Gastrocnemius medialis (tissue), 4 donors: ENCODE results near the gene SLC25A21. TPM values are rescaled to one million over a fixed set of nuclear protein-coding genes. Genes with fewer than 3 reads are reported as not detected.

Experiments used
- ATAC-seq, 2 donors: fragments of 150-250 bp; one replicate each; pipeline ENCODE4 v1.9.1; 2016
- DNase-seq, 2 donors: peaks; one replicate each; pipeline ENCODE4 v3.0.0-alpha.2; 2019
- H3K27ac ChIP-seq, 4 donors: fragments of 200-600 bp; sonication (generic); 1 replicate in 1 of 4; 2 replicates in 3 of 4; pipeline ENCODE4 v1.5.1; 2016 to 2018; ENCODE audit warnings: mild to moderate bottlenecking in 2 of 4, moderate library complexity in 1 of 4
- H3K27me3 ChIP-seq, 3 donors: fragments of 200-600 bp; sonication (generic) in 2 of 3; 1 replicate in 1 of 3; 2 replicates in 2 of 3; pipeline versions ENCODE4 v1.5.1 to v1.6.0; 2016 to 2019; ENCODE audit warnings: mild to moderate bottlenecking in 1 of 3, moderate library complexity in 1 of 3
- H3K36me3 ChIP-seq, 2 donors: fragments of 200-600 bp; sonication (generic) in 1 of 2; one replicate each; pipeline ENCODE4 v1.5.1; 2017 to 2018
- H3K4me1 ChIP-seq, 2 donors: fragments of 200-600 bp; sonication (generic) in 1 of 2; one replicate each; pipeline ENCODE4 v1.5.1; 2016 to 2017; ENCODE audit warnings: mild to moderate bottlenecking in 2 of 2
- H3K4me3 ChIP-seq, 4 donors: fragments of 200-600 bp; sonication (generic) in 3 of 4; 1 replicate in 1 of 4; 2 replicates in 3 of 4; pipeline ENCODE4 v1.5.1; 2016 to 2019; ENCODE audit warnings: mild to moderate bottlenecking in 2 of 4
- H3K9me3 ChIP-seq, 3 donors: fragments of 200-600 bp; sonication (generic) in 2 of 3; 1 replicate in 1 of 3; 2 replicates in 2 of 3; pipeline ENCODE4 v1.5.1; 2016 to 2019
- POLR2A ChIP-seq, 2 donors: fragments of 450-650 bp; IDR thresholded peaks; one replicate each; pipeline ENCODE4 v1.6.1; 2017; ENCODE audit warnings: antibody characterized with exemption in 2 of 2, mild to moderate bottlenecking in 2 of 2, moderate library complexity in 2 of 2
- in situ Hi-C, 4 donors: fragments of 200-750 bp; cut with MboI; loops; one replicate each; pipeline versions ENCODE4 v1.15.0 to v1.8.0; 2017; ENCODE audit warnings: low sequenced_read_pairs in 4 of 4
- intact Hi-C: fragments of 100-400 bp; cut with DNase I; formaldehyde crosslinking; loops from one replicate; pipeline ENCODE4 v1.15.1; 2023; ENCODE audit warnings: low total_unique reads
- total RNA-seq, 4 donors: library from RNA; depleted of rRNA; stranded (reverse); fragments of >200 nt; gene quantifications; one replicate each; pipeline versions ENCODE4 v1.1.0 to v1.2.3, GENCODE V29; 2016
- TF ChIP-seq, protein P1 (sequence below), 5 experiments: fragments of 450-650 bp in 3 of 5; fragments of 200-600 bp in 2 of 5; sonication (generic) in 2 of 5; IDR thresholded peaks in 4 of 5; conservative IDR thresholded peaks in 1 of 5; 1 replicate in 4 of 5; 2 replicates in 1 of 5; pipeline ENCODE4 v1.5.1; 2016 to 2019; ENCODE audit warnings: antibody characterized with exemption in 5 of 5, mild to moderate bottlenecking in 3 of 5, moderate library complexity in 3 of 5

SLC25A21 gene
- total RNA-seq, 4 donors from 2014 or later: 1.9 TPM; not detected in 3

DNA sequence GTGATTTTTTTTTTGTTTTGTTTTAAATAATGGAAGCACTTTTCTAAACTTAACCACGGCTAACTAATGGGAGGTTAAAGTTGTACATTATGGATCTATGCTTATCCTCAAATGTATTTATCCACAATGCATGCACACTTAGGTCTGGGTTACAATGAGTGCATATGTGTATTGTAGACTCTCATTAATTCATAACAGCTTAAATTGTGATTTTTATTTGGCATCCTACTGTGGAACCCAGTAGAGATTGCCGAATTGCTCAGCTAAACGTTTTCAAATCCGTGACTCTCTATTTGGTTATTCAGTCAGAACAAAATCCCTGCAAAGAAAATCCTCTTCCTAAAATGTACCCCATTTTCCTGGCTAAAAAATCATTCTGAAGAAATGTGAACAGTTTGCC, 244.0 kb downstream of the SLC25A21 start:
- no peak overlapping the region for H3K4me3 ChIP-seq
- H3K36me3 ChIP-seq: no peaks in the 10 kb centered on the region
- TF ChIP-seq POLR2A (IDR thresholded peaks at IDR 0.05): no peak
- TF ChIP-seq, protein P1, sequence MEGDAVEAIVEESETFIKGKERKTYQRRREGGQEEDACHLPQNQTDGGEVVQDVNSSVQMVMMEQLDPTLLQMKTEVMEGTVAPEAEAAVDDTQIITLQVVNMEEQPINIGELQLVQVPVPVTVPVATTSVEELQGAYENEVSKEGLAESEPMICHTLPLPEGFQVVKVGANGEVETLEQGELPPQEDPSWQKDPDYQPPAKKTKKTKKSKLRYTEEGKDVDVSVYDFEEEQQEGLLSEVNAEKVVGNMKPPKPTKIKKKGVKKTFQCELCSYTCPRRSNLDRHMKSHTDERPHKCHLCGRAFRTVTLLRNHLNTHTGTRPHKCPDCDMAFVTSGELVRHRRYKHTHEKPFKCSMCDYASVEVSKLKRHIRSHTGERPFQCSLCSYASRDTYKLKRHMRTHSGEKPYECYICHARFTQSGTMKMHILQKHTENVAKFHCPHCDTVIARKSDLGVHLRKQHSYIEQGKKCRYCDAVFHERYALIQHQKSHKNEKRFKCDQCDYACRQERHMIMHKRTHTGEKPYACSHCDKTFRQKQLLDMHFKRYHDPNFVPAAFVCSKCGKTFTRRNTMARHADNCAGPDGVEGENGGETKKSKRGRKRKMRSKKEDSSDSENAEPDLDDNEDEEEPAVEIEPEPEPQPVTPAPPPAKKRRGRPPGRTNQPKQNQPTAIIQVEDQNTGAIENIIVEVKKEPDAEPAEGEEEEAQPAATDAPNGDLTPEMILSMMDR (IDR thresholded peaks at IDR 0.05 in 4 of 5, conservative IDR thresholded peaks at IDR 0.05 in 1 of 5): no peak
- H3K27ac ChIP-seq: no peak overlapping the region
- in situ Hi-C loops: loop anchor here in 2 of 4 donors (25.0 kb wide), 3 partner anchors 266 to 366 kb away; partner anchors contain the start of gene PAX9 (in 1 of the 2)
- DNase-seq (no peak), ATAC-seq (no peak)
- H3K9me3 ChIP-seq: no peaks in the 10 kb centered on the region
- no peaks in the 10 kb centered on the region for H3K27me3 ChIP-seq
- intact Hi-C loops: no loop called here
- no peaks in the 10 kb centered on the region for H3K4me1 ChIP-seq

DNA sequence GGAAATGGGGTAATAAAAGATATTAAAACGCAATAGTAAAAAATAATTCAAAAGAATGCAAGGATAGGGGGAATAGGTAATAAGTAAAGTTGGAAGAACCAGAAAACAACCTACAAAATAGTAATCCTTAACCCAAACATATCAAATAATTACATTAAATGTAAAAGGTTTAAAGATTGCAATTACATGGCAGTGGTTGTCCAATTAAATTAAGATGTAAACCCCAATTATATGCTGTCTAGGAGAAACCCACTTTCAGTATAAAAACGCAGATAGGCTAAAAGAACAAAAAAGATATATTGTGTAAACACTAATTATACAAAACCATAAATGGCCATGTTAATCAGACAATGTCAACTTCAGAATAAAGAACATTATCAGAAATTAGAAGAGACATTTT, 247.3 kb downstream of the SLC25A21 start:
- H3K4me1 ChIP-seq: no peaks in the 10 kb centered on the region
- ATAC-seq: no peak
- intact Hi-C loops: no loop called here
- no peak overlapping the region for H3K4me3 ChIP-seq
- in situ Hi-C loops: loop anchor here in 2 of 4 donors (25.0 kb wide), 3 partner anchors 263 to 363 kb away; partner anchors contain the start of gene PAX9 (in 1 of the 2)
- H3K36me3 ChIP-seq: no peaks in the 10 kb centered on the region
- no peaks in the 10 kb centered on the region for H3K27me3 ChIP-seq
- H3K27ac ChIP-seq: no peak overlapping the region
- H3K9me3 ChIP-seq: no peaks in the 10 kb centered on the region
- DNase-seq: no peak
- no peak for TF ChIP-seq POLR2A (IDR thresholded peaks at IDR 0.05)
- TF ChIP-seq, protein P1 (IDR thresholded peaks at IDR 0.05 in 4 of 5, conservative IDR thresholded peaks at IDR 0.05 in 1 of 5): no peak

DNA sequence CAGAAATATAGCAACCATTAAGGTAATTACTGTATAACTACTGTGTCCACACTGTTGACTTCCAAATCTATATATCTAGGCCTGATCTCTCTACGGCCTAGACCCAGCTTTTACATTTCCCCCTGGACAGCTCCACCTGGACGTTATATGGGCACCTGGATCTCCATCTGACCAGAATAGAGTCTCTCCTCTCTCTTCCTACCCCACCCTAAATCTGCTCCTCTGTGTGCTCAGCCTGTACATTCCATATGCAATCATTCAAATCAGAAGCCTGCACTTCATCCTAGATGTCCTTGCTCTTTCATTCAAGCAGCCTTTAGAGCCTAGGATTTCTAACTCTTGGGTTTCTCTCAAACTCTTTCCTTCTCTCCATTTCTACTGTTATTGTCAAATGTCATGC, 255.7 kb downstream of the SLC25A21 start:
- Histone ChIP-seq H3K36me3 (no peaks in the 10 kb centered on the region), H3K4me3 (no peak overlapping the region), H3K9me3 (no peaks in the 10 kb centered on the region), H3K27ac (no peak overlapping the region), H3K4me1 (no peaks in the 10 kb centered on the region), H3K27me3 (no peaks in the 10 kb centered on the region)
- in situ Hi-C loops: no loop called here
- no peak for TF ChIP-seq POLR2A (IDR thresholded peaks at IDR 0.05)
- TF ChIP-seq, protein P1 (IDR thresholded peaks at IDR 0.05 in 4 of 5, conservative IDR thresholded peaks at IDR 0.05 in 1 of 5): no peak
- DNase-seq (no peak), ATAC-seq (no peak)
- intact Hi-C loops: no loop called here

DNA sequence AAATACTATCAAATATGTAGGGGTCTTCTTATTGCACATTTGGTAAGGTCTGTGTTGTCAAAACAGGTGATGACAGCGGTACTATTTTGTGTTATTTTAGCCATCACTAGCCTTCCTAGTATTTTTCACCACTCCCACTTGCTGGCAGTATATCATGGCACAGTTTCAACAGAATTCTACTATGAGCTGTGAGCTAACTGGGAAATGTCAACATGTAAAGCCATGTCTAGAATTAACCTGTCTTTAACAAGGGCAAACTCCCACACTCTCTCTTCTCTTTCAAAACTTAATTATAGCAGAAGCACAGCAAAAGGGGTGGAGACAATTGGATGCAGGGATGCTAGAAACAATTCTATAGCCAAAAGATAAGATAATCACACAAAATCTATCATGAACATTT, 257.3 kb downstream of the SLC25A21 start:
- no peaks in the 10 kb centered on the region for H3K9me3 ChIP-seq
- H3K36me3 ChIP-seq: no peaks in the 10 kb centered on the region
- ATAC-seq (no peak), DNase-seq (no peak)
- H3K4me1 ChIP-seq: no peaks in the 10 kb centered on the region
- H3K27ac ChIP-seq: no peak overlapping the region
- no peak overlapping the region for H3K4me3 ChIP-seq
- no peak for TF ChIP-seq POLR2A (IDR thresholded peaks at IDR 0.05)
- TF ChIP-seq, protein P1 (IDR thresholded peaks at IDR 0.05 in 4 of 5, conservative IDR thresholded peaks at IDR 0.05 in 1 of 5): no peak
- no peaks in the 10 kb centered on the region for H3K27me3 ChIP-seq
- intact Hi-C loops (no loop called here), in situ Hi-C loops (no loop called here)

DNA sequence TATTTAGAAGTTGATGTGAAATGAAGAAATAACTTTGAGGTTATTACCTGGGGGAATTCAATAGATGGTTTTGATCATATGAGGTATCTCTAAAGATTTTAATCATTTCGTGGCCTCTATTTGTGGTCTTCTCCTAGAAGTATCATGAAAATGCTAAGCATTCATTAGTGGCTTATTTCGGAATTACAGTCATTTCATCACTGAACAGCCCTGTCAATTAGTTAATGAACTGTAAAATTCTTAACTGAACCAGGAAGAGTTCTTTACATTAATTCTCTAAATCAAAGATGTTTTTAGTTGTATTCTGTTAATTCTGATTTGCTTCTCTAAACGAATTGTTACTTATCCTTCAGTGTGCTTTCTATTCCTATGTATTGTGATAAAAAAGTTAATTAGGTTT, 261.8 kb downstream of the SLC25A21 start:
- no peaks in the 10 kb centered on the region for H3K9me3 ChIP-seq
- TF ChIP-seq, protein P1 (IDR thresholded peaks at IDR 0.05 in 4 of 5, conservative IDR thresholded peaks at IDR 0.05 in 1 of 5): no peak
- no peak for TF ChIP-seq POLR2A (IDR thresholded peaks at IDR 0.05)
- ATAC-seq: no peak
- H3K36me3 ChIP-seq: no peaks in the 10 kb centered on the region
- no peak overlapping the region for H3K4me3 ChIP-seq
- no peak for DNase-seq
- H3K4me1 ChIP-seq: no peaks in the 10 kb centered on the region
- no peaks in the 10 kb centered on the region for H3K27me3 ChIP-seq
- no peak overlapping the region for H3K27ac ChIP-seq
- in situ Hi-C loops (no loop called here), intact Hi-C loops (no loop called here)
